ENCODE data around the gene SIAE.

The SIAE gene, protein sequence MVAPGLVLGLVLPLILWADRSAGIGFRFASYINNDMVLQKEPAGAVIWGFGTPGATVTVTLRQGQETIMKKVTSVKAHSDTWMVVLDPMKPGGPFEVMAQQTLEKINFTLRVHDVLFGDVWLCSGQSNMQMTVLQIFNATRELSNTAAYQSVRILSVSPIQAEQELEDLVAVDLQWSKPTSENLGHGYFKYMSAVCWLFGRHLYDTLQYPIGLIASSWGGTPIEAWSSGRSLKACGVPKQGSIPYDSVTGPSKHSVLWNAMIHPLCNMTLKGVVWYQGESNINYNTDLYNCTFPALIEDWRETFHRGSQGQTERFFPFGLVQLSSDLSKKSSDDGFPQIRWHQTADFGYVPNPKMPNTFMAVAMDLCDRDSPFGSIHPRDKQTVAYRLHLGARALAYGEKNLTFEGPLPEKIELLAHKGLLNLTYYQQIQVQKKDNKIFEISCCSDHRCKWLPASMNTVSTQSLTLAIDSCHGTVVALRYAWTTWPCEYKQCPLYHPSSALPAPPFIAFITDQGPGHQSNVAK

DNA sequence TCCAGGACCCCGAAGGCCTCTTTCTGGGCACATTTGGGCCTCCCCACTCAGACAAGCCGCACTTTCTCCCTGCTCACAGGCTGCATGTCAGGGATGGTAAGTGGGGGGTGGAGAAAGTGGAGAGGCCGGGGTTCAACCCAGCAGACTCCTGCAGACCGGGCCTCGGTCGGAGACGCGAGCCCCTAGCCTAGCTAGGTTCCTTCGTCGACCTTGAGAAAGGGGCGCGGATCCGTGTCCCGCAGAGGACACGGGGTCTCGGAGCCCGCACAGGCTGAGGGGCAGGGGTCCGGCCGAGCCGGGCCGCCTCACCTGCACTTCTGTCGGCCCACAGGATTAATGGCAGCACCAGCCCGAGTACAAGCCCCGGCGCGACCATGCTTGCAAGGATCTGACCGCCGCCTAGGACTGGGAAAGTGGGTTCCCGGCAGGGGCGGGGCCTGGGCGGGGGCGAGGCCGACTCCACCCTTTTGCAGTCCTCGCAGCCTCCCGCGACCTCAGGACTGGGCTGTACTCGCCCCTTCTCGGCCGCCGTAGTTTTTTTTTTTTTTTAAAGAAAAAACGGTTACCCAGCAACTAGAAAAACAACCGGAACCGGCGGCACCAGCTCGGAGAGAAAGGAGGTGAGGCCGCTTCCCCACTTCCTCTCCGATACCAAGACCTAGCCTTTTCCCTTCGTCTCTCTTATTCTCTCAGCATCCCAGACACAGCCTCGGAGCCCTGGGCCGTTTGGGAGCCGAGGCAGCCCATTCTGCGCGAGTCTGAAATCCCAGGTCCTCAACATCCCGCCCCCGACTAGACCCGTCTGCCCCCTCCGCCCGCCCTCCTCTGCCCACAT lies at the start of gene SIAE, which contains the start of gene SPA17:
TSS of gene SIAE (minus strand) at position 407 of the 835 bp plus-strand sequence. CDS start at position 376, 31 bp downstream.
TSS of gene SPA17 (plus strand) at position 572 of the 835 bp plus-strand sequence. CDS start 1,361 bp downstream, outside the sequence.
- peak; percentile 92 for DNase-seq

DNA sequence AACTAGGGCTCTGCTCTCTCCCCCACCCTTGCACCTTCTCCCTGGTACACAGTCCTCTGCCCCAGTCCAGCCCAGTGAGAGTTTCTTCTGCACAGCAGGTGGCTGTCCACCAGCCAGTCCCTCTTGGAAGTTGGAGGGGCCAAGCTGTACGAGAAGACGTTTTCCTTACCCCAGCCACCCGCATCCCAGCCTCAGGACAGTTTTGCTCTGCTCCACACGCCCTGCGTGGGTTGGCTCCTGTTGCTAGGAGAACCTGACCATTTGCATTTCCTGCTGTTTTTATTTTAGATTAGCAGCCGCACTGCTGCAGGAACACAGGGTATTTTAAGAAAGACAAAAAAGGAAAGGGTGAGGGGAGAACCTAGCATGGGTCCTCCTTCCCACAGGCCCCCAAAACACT lies 48.6 kb upstream of the SIAE start:
- DNase-seq, result no peak

DNA sequence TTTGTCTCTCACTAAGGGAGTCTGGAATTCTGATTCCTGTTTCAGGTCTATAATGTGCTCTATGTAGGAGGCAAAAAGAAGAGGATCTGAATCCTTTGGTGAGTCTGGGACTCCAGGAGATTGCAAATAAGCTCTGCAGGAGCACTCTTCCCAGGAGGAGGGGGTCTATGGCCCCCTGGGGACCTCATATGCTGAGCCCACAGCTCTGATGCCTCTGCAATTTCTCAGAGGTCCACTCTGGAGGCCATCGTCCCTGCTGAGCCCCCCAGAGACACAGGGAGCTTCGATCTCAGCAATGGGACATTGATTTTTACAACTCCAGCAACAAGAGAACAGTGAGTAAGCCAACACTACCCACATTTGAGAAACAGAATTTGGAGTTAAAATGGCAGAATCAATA lies 46.0 kb upstream of the SIAE start:
- DNase-seq, result no peak

GRCh38 chr11:124718801-124719200 lies 45.3 kb upstream of the SIAE start:
- no peak for DNase-seq

DNA sequence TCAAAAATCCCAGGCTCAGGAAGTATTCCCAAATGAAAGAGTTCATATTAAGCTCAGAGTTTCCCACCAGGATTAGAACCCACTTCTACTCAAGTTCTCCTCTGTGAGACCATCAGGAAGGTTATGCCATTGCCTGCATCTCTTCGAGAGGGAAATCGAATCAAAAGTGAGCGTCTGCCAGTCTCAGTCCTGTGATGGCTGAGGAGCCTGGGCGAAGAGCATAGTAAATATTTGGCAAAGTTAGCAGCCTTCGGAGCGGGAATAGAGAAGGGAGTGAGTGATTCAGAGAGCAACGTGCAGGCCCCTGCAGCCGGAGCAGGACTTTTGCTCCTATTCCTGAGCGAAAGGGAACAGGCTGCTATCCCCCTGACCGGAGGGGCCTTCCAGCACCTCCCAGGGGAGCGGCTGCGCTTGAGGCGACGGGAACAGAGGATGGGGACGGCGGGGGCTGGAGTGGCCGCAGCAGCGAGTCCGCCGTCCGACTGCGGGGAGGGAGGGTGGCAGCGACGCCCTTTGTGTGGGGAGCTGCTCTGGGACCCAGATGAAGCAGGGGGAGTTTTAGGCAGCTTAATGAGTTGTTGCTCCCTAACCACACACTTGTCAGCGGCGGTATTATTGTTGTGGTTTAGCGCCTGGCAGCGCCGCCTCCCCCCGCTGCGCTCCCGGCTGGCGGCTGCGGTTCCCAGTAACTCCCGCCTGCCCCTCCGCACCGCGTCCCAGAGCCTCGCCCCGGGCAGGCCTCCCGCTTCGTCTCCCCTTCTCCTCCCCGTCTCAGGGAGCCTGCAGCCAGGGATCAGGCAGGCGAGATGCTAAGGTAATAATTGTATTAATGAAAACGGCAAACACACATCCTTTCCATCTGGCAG lies 44.5 kb upstream of the SIAE start:
- peak; percentile 26 for DNase-seq

DNA sequence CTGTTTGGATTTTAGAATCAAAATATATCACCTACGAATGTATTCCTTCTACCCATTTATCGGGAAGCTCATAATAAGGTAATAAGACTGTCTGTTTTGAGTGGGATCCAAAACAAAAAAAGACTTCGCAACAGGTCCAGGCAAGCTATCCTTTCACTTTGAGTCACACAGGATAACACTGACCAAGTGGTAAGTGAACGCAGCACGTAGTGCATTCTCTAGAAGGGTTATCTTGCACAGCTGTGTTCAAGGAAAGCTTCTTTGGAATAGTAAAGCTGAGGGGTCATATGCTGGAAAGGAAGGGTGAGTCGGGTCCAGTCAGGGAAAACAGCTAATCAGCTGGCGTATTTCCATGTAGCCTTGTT lies 43.9 kb upstream of the SIAE start:
- DNase-seq, result no peak

- no peak for DNase-seq
Measured at GRCh38 chr11:124716591-124716990, 43.1 kb upstream of the SIAE start.

GRCh38 chr11:124712392-124712791 lies 38.9 kb upstream of the SIAE start:
- DNase-seq, result no peak

- DNase-seq, result no peak
Measured at GRCh38 chr11:124707829-124708228, 34.3 kb upstream of the SIAE start.

DNA sequence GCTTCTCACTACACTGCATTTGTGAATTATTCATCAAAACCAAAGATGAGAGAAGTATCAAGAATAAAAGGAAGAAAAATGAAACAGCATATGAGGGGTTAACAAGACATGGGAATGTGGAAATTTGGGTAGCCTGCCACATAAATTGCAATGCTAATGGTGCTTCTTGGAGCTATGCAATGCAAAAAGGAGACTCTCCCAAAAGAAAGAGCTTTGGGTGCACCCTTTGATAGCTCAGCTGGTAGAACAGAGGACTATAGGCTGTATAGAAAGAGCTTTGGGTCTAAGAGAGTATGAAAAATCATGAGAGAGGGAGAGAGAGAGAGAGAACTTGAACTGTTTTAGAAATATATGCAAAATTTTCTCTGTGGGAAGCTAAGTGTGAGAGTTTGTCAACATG lies 26.5 kb upstream of the SIAE start:
- DNase-seq, result no peak

DNA sequence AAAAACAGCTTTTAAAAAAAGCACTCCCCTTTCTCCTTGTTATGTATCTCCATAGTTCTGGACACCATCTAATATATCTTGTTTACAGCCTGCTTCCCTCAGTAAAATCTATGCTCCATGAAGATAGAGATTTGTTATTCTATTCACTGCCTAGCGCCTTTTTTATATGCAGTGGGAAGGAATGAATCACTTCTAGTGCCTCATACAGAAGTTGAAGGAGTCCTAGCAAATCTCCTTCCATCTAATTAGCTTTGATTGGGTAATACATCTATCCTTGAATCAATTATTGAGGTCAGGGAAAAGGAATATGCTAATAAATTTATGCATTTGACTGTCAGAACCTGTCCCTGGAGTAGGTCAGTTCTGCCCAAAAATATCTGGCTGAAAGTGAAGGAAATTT lies 26.0 kb upstream of the SIAE start:
- DNase-seq, result no peak

GRCh38 chr11:124693142-124693541 lies 19.6 kb upstream of the SIAE start:
- DNase-seq, result no peak

GRCh38 chr11:124682443-124682842 lies 8.9 kb upstream of the SIAE start:
- DNase-seq, result no peak

DNA sequence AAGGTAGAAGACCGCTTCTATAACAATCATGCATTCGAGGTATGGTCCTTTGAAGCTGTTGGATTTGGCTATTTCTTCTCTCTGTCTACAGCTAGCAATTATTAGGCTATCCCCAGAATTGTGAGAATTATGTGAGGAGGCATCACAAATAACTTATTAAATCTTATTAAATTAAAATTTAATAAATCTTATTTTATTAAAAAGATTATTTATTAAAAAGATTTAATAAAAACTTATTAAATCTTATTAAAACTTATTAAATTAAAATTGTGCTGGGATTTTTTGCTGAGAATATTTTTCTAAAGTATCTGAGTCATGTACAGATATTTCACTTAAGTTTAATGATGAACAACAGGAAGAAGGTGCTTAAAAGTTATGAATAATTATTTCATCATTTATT lies 7.9 kb upstream of the SIAE start:
- DNase-seq, result no peak

- DNase-seq, result no peak
Measured at GRCh38 chr11:124678416-124678815, 4.9 kb upstream of the SIAE start.

GRCh38 chr11:124676386-124676785 lies 2.8 kb upstream of the SIAE start:
- no peak for DNase-seq

DNA sequence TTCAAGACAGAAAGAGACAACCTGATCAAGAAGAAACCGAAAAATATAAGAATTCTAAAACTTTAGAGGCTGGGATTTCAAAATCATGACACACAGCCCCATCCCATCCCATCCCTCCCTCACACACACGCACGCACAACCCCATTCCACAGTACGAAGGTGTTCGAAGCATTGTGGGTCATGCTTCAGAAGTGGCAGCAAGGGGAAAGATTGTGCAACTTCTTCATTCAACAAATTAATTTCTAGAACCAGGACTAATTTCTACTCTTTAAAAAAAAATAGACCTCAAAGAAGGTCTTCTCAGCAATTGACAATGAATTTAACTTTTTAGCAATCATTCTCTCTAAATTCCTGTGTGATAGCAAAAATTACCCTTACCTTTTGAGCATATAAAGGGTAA lies 1.0 kb upstream of the SIAE start:
- DNase-seq, result no peak

DNA sequence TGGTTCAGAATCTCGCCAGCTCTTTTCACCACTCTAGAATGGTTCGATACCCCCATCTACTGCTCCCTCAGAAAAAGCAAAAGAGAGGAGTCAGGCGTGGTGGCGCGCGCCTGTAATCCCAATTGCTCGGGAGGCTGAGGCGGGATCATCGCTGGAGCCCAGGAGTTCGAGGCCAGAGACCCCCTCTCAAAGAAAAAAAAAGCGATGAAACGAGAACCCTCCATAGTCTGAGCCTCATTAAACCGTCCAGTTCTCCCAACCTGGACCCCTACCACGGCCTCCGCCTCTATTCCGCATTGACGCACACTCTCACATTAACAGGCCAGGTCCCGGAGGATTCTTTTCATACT lies 604 bp upstream of the SIAE start:
- no peak for DNase-seq

- DNase-seq, result no peak
Measured at GRCh38 chr11:124672536-124673215, 863 bp downstream of the SIAE start.

DNA sequence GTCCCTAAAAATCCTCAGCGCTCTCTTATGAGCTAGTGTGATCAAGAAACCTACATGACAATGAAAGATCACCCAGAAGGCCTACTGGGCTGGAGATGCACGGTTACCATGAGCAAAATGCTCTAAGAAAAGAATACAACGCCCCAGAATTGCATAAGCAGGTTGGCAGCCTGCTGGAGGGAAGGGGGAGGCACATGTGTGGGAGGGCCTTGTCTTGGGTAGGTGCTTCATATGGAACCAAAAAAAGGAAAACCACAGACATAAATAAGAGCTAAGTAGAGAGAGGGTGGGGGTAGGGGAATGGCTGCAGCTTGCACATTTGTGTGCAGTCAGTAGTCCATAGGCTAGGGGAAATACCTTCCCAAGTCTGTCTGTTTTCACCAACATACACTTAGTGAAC lies 2.8 kb downstream of the SIAE start:
- DNase-seq, result no peak

GRCh38 chr11:124669193-124669592 lies 4.3 kb downstream of the SIAE start:
- peak; percentile 40 for DNase-seq

DNA sequence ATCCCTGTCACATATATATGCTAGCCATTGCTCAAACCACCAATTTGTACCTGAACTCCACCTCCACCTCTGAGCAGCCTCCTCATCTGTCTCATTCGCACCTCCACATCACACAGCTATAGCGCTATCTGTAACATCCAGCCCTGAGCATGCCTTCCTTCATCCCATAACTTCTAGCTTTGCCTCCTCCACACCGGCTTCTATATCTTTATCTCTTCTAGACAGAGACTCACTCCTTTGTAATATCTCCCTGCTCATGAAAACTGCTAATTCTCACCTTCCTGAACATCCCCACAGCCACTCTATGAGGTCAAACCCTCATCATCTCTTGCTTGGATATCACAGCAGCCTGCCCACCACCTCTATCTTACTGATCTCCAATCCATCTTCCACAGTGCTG lies 5.9 kb downstream of the SIAE start:
- no peak for DNase-seq

Data from NCI-H146 (cell line).